T-helper 1 cell treated with Interleukin-12 subunit alpha and Interleukin-12 subunit beta and Interleukin-4 antibody, amounts not matched to agents 30 μg/mL and 1 μg/mL, for 36 hours (primary cell): ENCODE data around the gene MYO7B.

Experiments used
- H3K27ac Mint-ChIP-seq: one replicate; pipeline ENCODE4 v1.8.0; 2021; ENCODE audit warnings: mild to moderate bottlenecking, mixed read lengths
- H3K27me3 Mint-ChIP-seq: one replicate; pipeline ENCODE4 v1.8.0; 2021; ENCODE audit warnings: low read depth, mixed read lengths
- H3K36me3 Mint-ChIP-seq: one replicate; pipeline ENCODE4 v1.8.0; 2021; ENCODE audit warnings: low read depth, mixed read lengths
- H3K4me1 Mint-ChIP-seq: one replicate; pipeline ENCODE4 v1.8.0; 2021; ENCODE audit warnings: low read depth, mixed read lengths
- H3K4me3 Mint-ChIP-seq: one replicate; pipeline ENCODE4 v1.8.0; 2021; ENCODE audit warnings: mild to moderate bottlenecking, moderate library complexity, mixed read lengths
- H3K9me3 Mint-ChIP-seq: one replicate; pipeline ENCODE4 v1.8.0; 2021; ENCODE audit warnings: mixed read lengths

The MYO7B gene

DNA sequence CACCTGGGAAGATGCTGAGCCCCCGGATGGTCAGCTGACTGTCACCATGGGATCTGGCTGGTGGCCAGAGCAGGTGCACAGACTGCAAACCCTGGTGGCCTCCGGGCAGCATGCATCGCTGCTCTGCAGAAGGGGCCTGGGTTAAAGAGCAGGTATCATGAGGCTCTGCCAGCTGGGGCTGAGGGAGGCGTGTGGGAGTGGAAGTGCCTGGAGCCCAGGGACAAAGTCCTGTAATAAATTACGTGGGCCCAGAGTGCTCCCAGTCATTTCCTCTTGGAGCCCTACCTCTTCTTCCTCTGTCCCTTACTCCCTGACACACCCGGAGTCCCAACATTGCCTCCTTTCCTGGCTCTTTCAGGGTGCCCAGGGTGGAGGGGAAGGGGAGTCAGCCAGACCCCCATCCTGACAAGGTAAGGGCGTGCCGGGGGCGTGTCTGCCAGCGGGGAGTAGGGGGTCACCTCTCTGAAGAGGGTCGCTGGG is at the start of gene MYO7B:
TSS of gene MYO7B (plus strand) at position 262 of the 480 bp plus-strand sequence. CDS start 24,040 bp downstream, outside the sequence.
- Mint-ChIP-seq H3K27me3 (peaks cover 44% of the 10 kb centered on the region), H3K4me3 (no peak within 1 kb of the TSS), H3K36me3 (no peaks in the 10 kb centered on the region), H3K27ac (no peak within 1 kb of the TSS), H3K4me1 (no peaks in the 10 kb centered on the region), H3K9me3 (no peaks in the 10 kb centered on the region)

DNA sequence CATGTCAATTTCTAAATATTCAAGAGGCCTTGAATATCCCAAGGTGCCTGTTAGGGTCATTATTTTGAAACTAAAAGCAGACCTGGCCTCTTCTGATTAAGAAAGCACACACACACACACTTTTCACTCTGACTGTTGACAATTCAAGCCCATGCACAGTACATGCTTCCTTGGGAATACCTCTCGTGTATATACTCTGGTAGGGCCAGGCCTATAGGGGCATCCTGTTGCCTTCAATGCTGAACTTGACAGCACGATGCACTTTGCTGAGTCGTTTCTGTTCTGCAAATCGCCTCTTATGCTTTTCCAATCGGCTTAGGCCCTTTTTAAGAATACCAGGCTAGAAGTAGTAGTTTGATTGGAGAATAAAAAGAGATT is 49.8 kb upstream of the MYO7B start:
- Mint-ChIP-seq H3K36me3 (peaks cover 50% of the 10 kb centered on the region), H3K4me1 (peaks cover 22% of the 10 kb centered on the region), H3K4me3 (peak overlapping the region; percentile 18), H3K27ac (peak overlapping the region; percentile 61), H3K27me3 (no peaks in the 10 kb centered on the region), H3K9me3 (no peaks in the 10 kb centered on the region)

GRCh38 chr2:127486247-127487058 is 49.0 kb upstream of the MYO7B start:
- Mint-ChIP-seq H3K9me3 (no peaks in the 10 kb centered on the region), H3K36me3 (peaks cover 51% of the 10 kb centered on the region), H3K27ac (peak overlapping the region; percentile 1), H3K27me3 (no peaks in the 10 kb centered on the region), H3K4me3 (no peak overlapping the region), H3K4me1 (peaks cover 22% of the 10 kb centered on the region)

- no peak overlapping the region for H3K4me3 Mint-ChIP-seq
Measured at GRCh38 chr2:127490283-127490682, 45.2 kb upstream of the MYO7B start.

DNA sequence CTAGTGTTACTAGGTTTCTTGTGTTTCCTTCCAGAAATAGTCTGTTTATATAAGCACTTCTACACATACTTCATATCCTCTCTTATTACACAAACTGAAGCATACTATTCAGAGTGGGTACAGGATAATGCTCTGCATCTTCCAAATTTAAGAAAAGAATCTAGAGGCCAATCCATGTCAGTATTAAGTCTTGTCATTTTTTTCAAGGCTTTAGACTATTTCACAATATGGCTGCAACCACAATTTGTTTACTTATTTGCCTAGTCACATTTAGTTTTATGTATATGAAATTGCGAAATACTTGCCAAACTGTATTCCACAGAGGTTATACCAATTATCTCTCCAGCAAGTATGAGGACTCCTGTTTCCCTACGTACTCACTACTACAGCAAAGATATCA is 37.1 kb upstream of the MYO7B start:
- H3K4me3 Mint-ChIP-seq: no peak overlapping the region
- peaks cover 3% of the 10 kb centered on the region for H3K4me1 Mint-ChIP-seq
- H3K27ac Mint-ChIP-seq: no peak overlapping the region
- H3K36me3 Mint-ChIP-seq: peaks cover 50% of the 10 kb centered on the region
- H3K9me3 Mint-ChIP-seq: no peaks in the 10 kb centered on the region
- H3K27me3 Mint-ChIP-seq: no peaks in the 10 kb centered on the region

More at GRCh38 chr2:127490283-127490682, 45.2 kb upstream of the MYO7B start:
- Mint-ChIP-seq H3K4me1 (peaks cover 22% of the 10 kb centered on the region), H3K9me3 (no peaks in the 10 kb centered on the region), H3K27me3 (no peaks in the 10 kb centered on the region), H3K36me3 (peaks cover 50% of the 10 kb centered on the region), H3K27ac (no peak overlapping the region)

DNA sequence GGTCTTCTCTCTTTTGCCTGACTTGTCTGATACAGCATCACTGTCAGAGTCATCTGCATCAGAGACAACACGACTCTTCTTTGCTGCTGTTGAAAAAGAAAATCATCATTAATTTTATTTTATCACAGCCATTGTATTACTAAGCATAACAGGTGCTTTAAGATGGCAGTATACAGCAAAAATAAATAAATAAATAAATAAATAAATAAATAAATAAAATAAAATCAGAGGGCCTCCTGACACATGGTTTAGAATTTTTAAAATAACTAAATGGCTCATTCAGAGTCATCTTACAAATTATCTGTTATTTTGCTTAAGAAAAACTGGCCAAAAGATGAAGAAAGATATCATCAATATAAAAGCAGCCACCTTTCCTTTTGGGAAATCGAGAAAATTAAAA is 32.0 kb upstream of the MYO7B start:
- Mint-ChIP-seq H3K4me3 (no peak overlapping the region), H3K36me3 (peaks cover 38% of the 10 kb centered on the region), H3K27me3 (no peaks in the 10 kb centered on the region), H3K27ac (no peak overlapping the region), H3K4me1 (peaks cover 9% of the 10 kb centered on the region), H3K9me3 (no peaks in the 10 kb centered on the region)

DNA sequence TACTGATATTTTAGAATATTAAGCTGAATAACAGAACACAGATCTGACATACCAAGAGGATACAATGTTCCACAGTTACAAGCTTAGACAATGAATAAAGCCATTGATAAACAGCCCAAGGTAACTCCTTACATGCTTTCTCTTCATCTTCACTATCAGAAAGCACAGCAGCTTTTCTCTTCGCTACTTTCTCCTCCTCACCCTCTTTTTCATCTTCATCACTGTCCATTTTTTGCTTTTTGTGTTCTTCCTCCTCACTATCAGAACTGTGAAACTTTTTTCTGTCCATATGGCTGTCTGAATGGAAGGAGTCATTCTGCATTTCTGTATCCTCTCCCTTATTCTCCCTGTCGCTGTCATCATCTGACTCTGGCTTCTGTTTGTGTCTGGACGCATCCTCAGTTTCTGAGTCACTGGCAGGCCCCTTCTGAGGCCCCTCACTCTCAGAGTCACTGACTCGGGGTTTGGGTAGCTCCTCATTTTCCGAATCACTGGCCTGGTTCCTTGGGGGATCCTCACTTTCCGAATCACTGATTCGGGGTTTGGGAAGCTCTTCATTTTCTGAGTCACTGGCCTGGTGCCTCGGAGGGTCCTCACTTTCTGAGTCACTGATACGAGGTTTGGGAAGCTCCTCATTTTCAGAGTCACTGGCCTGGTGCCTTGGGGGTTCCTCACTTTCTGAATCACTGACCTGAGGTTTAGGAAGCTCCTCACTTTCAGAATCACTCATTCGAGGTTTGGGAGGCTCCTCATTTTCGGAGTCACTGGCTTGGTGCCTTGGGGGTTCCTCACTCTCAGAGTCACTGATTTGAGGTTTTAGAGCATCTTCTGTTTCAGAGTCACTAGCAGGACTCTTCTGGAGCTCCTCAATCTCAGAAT is 30.7 kb upstream of the MYO7B start:
- H3K27ac Mint-ChIP-seq: no peak overlapping the region

GRCh38 chr2:127506510-127506909 is 29.0 kb upstream of the MYO7B start:
- no peaks in the 10 kb centered on the region for H3K9me3 Mint-ChIP-seq
- peaks cover 16% of the 10 kb centered on the region for H3K4me1 Mint-ChIP-seq
- no peaks in the 10 kb centered on the region for H3K27me3 Mint-ChIP-seq
- H3K36me3 Mint-ChIP-seq: peaks cover 37% of the 10 kb centered on the region
- no peak overlapping the region for H3K27ac Mint-ChIP-seq
- H3K4me3 Mint-ChIP-seq: no peak overlapping the region

More for the DNA sequence above, 30.7 kb upstream of the MYO7B start:
- peaks cover 14% of the 10 kb centered on the region for H3K4me1 Mint-ChIP-seq
- H3K4me3 Mint-ChIP-seq: no peak overlapping the region
- no peaks in the 10 kb centered on the region for H3K27me3 Mint-ChIP-seq
- peaks cover 43% of the 10 kb centered on the region for H3K36me3 Mint-ChIP-seq
- no peaks in the 10 kb centered on the region for H3K9me3 Mint-ChIP-seq

DNA sequence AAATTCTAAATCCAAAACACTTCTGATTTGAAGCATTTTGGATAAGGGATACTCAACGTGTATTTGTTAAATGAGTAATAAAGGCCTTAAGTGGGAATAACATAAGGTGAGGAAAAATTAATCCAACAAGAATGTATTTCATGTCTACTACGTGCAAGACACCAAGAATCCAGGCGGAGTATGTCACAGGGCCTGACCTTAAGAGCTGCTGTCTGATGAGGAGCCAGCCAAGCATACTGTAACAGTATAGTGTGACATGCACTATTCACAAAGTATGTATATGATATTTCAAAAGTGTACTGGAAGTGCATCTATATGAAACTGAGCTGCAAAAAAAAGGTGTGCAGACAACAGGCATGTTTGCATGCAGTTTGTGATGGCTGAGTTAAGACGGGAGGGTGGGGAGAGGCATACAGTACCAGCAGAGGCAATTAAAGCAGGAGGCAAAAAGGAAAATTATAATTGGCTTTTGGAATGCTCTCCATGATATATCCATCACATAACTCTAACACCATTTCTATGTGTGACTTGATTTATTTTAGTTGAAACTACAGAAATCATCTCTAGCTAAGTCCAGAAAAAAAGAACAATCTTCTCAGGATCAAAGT is 27.4 kb upstream of the MYO7B start:
- no peaks in the 10 kb centered on the region for H3K27me3 Mint-ChIP-seq
- H3K27ac Mint-ChIP-seq: no peak overlapping the region
- H3K4me3 Mint-ChIP-seq: no peak overlapping the region
- peaks cover 27% of the 10 kb centered on the region for H3K4me1 Mint-ChIP-seq
- peaks cover 31% of the 10 kb centered on the region for H3K36me3 Mint-ChIP-seq
- no peaks in the 10 kb centered on the region for H3K9me3 Mint-ChIP-seq

- no peak overlapping the region for H3K4me3 Mint-ChIP-seq
- H3K27ac Mint-ChIP-seq: no peak overlapping the region
- H3K9me3 Mint-ChIP-seq: no peaks in the 10 kb centered on the region
- H3K36me3 Mint-ChIP-seq: peaks cover 28% of the 10 kb centered on the region
- no peaks in the 10 kb centered on the region for H3K27me3 Mint-ChIP-seq
- peaks cover 30% of the 10 kb centered on the region for H3K4me1 Mint-ChIP-seq
Measured at GRCh38 chr2:127508631-127509034, 26.9 kb upstream of the MYO7B start.

- peaks cover 30% of the 10 kb centered on the region for H3K36me3 Mint-ChIP-seq
- H3K27ac Mint-ChIP-seq: no peak overlapping the region
- peaks cover 32% of the 10 kb centered on the region for H3K4me1 Mint-ChIP-seq
Measured at GRCh38 chr2:127510073-127510472, 25.4 kb upstream of the MYO7B start.

DNA sequence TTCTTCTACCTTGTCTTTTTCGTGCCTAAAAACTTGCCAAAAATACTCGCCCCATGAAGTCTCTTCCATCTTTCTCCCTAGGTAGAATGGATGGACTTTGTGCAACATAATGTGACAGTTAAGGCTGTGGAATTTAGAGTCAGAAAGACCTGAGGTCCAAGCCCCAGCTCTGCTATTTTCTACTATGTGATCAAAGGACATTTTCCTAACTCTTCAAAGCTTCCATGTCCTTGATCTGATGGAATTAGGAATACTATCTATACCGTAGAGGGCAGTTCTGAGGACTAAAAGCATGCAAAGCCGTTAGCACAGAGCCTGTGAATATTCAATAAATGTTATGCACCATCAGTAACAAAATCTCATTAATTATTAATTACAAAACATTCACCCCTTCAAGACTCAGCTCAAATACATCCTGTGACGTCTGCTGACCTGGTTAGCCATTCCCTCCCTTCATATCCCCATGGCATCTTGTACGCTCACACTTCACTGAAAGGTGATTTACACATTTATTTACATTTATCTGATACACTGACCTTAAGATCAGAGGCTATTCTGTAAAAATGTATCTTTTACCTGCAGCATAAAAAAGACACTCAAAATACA is 24.3 kb upstream of the MYO7B start:
- Mint-ChIP-seq H3K4me1 (peaks cover 34% of the 10 kb centered on the region), H3K4me3 (no peak overlapping the region), H3K9me3 (no peaks in the 10 kb centered on the region), H3K27me3 (no peaks in the 10 kb centered on the region), H3K36me3 (peaks cover 32% of the 10 kb centered on the region), H3K27ac (no peak overlapping the region)

More at GRCh38 chr2:127510073-127510472, 25.4 kb upstream of the MYO7B start:
- no peaks in the 10 kb centered on the region for H3K9me3 Mint-ChIP-seq
- no peak overlapping the region for H3K4me3 Mint-ChIP-seq
- no peaks in the 10 kb centered on the region for H3K27me3 Mint-ChIP-seq

DNA sequence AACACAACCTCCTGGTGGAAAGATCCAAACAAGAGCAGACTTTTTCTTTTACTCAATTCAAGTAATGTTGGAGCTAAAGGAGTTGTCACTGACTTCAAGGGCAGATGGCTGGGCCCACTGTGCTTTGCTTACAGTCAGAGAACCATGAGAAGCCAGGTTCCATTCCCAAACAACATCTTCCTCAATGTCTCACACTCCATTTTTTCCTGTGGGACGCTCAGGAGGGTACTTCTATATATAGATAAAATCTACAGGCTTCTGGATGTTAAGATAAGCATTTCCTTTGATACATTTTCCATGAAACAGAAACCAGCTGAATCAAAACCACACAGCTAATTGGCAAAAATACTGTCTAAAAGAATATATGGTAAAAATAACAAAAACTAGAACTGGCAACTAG is 23.6 kb upstream of the MYO7B start:
- H3K27ac Mint-ChIP-seq: no peak overlapping the region

DNA sequence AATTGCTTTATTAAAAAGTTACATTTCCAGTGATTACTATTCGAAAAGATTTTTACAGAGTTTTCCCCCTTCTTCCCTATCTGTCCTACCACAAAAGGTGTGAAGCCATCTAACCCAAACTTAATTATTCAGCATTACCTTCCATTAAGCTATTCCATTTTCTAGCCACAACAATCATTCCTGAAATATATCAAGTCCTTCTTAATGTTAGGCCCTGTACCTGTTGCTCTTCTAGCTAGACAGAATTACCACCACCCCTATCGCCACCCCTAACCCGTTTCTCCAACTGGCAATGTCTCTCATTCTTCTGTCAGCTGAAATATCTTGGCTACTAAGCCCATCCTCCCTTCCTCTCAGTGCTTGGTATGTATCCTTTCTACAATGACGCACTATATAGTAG is 23.1 kb upstream of the MYO7B start:
- Mint-ChIP-seq H3K36me3 (peaks cover 40% of the 10 kb centered on the region), H3K9me3 (no peaks in the 10 kb centered on the region), H3K27me3 (no peaks in the 10 kb centered on the region), H3K4me1 (peaks cover 36% of the 10 kb centered on the region), H3K27ac (no peak overlapping the region), H3K4me3 (no peak overlapping the region)

More for the DNA sequence above, 23.6 kb upstream of the MYO7B start:
- Mint-ChIP-seq H3K36me3 (peaks cover 36% of the 10 kb centered on the region), H3K9me3 (no peaks in the 10 kb centered on the region), H3K4me1 (peaks cover 36% of the 10 kb centered on the region), H3K4me3 (no peak overlapping the region), H3K27me3 (no peaks in the 10 kb centered on the region)
